ENCODE measurements around the gene PRSS53. TPM values are rescaled to one million over a fixed set of nuclear protein-coding genes. Genes with fewer than 3 reads are reported as not detected.

The PRSS53 gene
- total RNA-seq, 3 donors from 2014 or later: 1.3 to 2.0 (median 1.3) TPM

GRCh38 chr16:31111881-31112466, 23.2 kb upstream of the PRSS53 start:
- Histone ChIP-seq H3K9me3 (no peaks in the 10 kb centered on the region), H3K27me3 (no peaks in the 10 kb centered on the region), H3K27ac (peak overlapping the region in 1 of 2 donors; percentile 72), H3K36me3 (peaks cover 4% of the 10 kb centered on the region), H3K4me1 (no peaks in the 10 kb centered on the region), H3K4me3 (no peak overlapping the region)
- intact Hi-C loops (cut with DNase I; ENCODE audit: low total_unique reads): no loop called here
- no peak for DNase-seq (ENCODE audit: low spot score in 2 of 2)
- TF ChIP-seq, protein P1, sequence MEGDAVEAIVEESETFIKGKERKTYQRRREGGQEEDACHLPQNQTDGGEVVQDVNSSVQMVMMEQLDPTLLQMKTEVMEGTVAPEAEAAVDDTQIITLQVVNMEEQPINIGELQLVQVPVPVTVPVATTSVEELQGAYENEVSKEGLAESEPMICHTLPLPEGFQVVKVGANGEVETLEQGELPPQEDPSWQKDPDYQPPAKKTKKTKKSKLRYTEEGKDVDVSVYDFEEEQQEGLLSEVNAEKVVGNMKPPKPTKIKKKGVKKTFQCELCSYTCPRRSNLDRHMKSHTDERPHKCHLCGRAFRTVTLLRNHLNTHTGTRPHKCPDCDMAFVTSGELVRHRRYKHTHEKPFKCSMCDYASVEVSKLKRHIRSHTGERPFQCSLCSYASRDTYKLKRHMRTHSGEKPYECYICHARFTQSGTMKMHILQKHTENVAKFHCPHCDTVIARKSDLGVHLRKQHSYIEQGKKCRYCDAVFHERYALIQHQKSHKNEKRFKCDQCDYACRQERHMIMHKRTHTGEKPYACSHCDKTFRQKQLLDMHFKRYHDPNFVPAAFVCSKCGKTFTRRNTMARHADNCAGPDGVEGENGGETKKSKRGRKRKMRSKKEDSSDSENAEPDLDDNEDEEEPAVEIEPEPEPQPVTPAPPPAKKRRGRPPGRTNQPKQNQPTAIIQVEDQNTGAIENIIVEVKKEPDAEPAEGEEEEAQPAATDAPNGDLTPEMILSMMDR (IDR thresholded peaks at IDR 0.05): no peak
- no peak for TF ChIP-seq POLR2AphosphoS5 (IDR thresholded peaks at IDR 0.05)
- TF ChIP-seq POLR2A (IDR thresholded peaks at IDR 0.05): no peak

DNA sequence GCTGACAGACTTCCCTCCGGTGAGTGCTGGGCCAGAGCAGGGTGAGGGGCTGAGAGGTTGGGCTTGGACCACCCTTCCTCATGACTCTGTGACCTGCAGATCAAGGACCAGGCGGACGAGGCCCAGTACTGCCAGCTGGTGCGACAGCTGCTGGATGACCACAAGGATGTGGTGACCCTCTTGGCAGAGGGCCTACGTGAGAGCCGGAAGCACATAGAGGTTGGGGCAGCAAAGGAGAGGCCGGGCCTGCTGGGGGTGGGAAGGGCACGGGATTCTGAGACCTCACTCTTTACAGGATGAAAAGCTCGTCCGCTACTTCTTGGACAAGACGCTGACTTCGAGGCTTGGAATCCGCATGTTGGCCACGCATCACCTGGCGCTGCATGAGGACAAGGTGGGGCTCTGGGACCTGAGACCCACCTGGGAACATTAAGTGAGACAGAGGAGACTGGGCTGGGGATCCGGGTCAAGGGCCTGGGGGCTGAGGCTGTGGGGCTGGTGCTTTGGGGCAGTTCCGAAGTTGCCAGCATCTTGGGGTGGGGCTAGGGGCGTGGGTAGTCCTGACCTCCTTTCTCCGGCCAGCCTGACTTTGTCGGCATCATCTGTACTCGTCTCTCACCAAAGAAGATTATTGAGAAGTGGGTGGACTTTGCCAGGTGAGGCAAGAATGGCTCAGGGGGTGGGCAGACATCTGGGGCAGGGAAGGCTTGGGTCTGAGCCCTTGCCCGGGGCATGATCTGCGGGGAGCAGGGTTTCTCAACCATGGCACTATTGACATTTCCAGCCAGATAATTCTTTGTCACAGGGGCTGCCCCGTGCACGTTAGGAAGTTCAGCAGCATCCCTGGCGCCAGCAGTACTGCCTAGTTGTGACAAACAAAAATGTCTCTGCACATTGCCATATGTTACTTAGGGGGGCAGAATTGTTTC, 21.6 kb upstream of the PRSS53 start:
- Histone ChIP-seq H3K4me1 (no peaks in the 10 kb centered on the region), H3K27ac (peak overlapping the region in 1 of 2 donors; percentile 87), H3K9me3 (no peaks in the 10 kb centered on the region), H3K4me3 (no peak overlapping the region), H3K36me3 (peaks cover 4% of the 10 kb centered on the region), H3K27me3 (no peaks in the 10 kb centered on the region)
- intact Hi-C loops (cut with DNase I; ENCODE audit: low total_unique reads): no loop called here
- TF ChIP-seq, protein P1 (IDR thresholded peaks at IDR 0.05): no peak
- TF ChIP-seq POLR2AphosphoS5 (IDR thresholded peaks at IDR 0.05) (no peak), POLR2A (IDR thresholded peaks at IDR 0.05) (no peak)
- DNase-seq (ENCODE audit: low spot score in 2 of 2): no peak

DNA sequence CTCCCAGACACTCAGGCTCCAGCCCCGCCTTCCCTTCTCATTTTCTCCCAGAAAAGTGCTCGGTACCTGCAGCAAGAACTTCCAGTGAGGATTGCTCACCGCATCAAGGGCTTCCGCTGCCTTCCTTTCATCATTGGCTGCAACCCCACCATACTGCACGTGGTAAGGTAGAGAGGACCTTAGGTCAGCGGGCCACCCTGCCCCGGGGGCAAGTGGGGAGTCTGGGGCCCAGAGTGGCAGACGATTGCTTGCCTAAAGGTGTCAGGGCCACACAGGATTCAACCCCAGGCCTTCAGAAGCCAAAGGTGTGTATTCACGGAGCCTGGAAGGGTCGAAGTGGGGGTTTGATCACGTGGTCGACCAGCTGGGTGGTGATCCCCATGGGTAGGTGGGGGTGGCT, 20.9 kb upstream of the PRSS53 start:
- Histone ChIP-seq H3K27ac (peak overlapping the region in 1 of 2 donors; percentile 87), H3K4me1 (no peaks in the 10 kb centered on the region), H3K4me3 (peak overlapping the region in 2 of 3 donors; percentile 84 to 99), H3K9me3 (no peaks in the 10 kb centered on the region), H3K27me3 (no peaks in the 10 kb centered on the region), H3K36me3 (peaks cover 4% of the 10 kb centered on the region)
- intact Hi-C loops (cut with DNase I; ENCODE audit: low total_unique reads): no loop called here
- TF ChIP-seq POLR2A (IDR thresholded peaks at IDR 0.05) (no peak), POLR2AphosphoS5 (IDR thresholded peaks at IDR 0.05) (no peak)
- TF ChIP-seq, protein P1 (IDR thresholded peaks at IDR 0.05): no peak
- DNase-seq (ENCODE audit: low spot score in 2 of 2): no peak

GRCh38 chr16:31108794-31109558, 20.2 kb upstream of the PRSS53 start:
- no peak for DNase-seq (ENCODE audit: low spot score in 2 of 2)
- intact Hi-C loops (cut with DNase I; ENCODE audit: low total_unique reads): no loop called here
- peaks cover 4% of the 10 kb centered on the region for H3K36me3 ChIP-seq
- peak overlapping the region; percentile 84 to 99 (median 99) for H3K4me3 ChIP-seq
- H3K27me3 ChIP-seq: no peaks in the 10 kb centered on the region
- H3K27ac ChIP-seq: peak overlapping the region; percentile 87 to 91
- no peaks in the 10 kb centered on the region for H3K4me1 ChIP-seq
- TF ChIP-seq POLR2A (IDR thresholded peaks at IDR 0.05) (no peak), POLR2AphosphoS5 (IDR thresholded peaks at IDR 0.05) (no peak)
- TF ChIP-seq, protein P1 (IDR thresholded peaks at IDR 0.05): no peak
- no peaks in the 10 kb centered on the region for H3K9me3 ChIP-seq
